BE2C (cell line): ENCODE measurements around the gene METRN.

ENCODE experiments used
- DNase-seq: peaks from one replicate; pipeline ENCODE4 v3.0.0-alpha.2; 2020
- H3K27me3 ChIP-seq: fragments of 250-450 bp; sonication (Bioruptor Pico); 2 replicates; pipeline ENCODE4 v1.5.1; 2020; ENCODE audit warnings: mild to moderate bottlenecking
- H3K36me3 ChIP-seq: fragments of 250-450 bp; sonication (Bioruptor Pico); 2 replicates; pipeline ENCODE4 v1.5.1; 2020; ENCODE audit warnings: mild to moderate bottlenecking
- H3K4me1 ChIP-seq: fragments of 250-450 bp; sonication (Bioruptor Pico); 2 replicates; pipeline ENCODE4 v1.5.1; 2020
- H3K4me3 ChIP-seq: 2 replicates; pipeline ENCODE4 v1.5.1; 2011; ENCODE audit warnings: low read depth, low read length
- H3K9me3 ChIP-seq: fragments of 250-450 bp; sonication (Bioruptor Pico); 2 replicates; pipeline ENCODE4 v1.5.1; 2020
- TF ChIP-seq, protein P1 (sequence below): IDR thresholded peaks from 2 replicates; pipeline ENCODE4 v1.5.1; 2012; ENCODE audit warnings: mild to moderate bottlenecking, low read depth, low read length

Gene METRN

DNA sequence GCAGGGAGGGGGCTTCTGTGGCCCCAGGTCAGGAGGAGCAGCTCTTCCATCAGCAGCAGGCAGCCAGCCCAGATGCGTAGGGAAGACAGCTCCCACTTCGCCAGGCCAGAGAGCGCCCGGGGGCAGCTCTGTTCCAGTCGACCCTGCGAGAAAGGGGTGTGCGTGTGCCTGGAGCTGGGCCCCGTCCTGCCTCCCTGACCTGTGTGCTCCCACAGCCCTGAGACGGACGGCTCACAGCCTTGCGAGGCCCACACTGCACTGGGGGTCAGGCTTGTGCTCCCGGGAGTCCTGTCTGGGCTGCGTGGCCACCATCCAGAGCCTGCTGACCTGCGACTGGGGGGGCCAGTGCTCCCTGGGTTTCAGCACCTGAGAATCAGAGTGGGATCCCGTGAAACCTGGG, 45.1 kb downstream of the METRN start:
- Histone ChIP-seq H3K27me3 (no peaks in the 10 kb centered on the region), H3K36me3 (no peaks in the 10 kb centered on the region), H3K4me3 (no peak overlapping the region), H3K4me1 (no peaks in the 10 kb centered on the region), H3K9me3 (no peaks in the 10 kb centered on the region)
- DNase-seq: no peak
- TF ChIP-seq, protein P1, sequence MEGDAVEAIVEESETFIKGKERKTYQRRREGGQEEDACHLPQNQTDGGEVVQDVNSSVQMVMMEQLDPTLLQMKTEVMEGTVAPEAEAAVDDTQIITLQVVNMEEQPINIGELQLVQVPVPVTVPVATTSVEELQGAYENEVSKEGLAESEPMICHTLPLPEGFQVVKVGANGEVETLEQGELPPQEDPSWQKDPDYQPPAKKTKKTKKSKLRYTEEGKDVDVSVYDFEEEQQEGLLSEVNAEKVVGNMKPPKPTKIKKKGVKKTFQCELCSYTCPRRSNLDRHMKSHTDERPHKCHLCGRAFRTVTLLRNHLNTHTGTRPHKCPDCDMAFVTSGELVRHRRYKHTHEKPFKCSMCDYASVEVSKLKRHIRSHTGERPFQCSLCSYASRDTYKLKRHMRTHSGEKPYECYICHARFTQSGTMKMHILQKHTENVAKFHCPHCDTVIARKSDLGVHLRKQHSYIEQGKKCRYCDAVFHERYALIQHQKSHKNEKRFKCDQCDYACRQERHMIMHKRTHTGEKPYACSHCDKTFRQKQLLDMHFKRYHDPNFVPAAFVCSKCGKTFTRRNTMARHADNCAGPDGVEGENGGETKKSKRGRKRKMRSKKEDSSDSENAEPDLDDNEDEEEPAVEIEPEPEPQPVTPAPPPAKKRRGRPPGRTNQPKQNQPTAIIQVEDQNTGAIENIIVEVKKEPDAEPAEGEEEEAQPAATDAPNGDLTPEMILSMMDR: no peak

DNA sequence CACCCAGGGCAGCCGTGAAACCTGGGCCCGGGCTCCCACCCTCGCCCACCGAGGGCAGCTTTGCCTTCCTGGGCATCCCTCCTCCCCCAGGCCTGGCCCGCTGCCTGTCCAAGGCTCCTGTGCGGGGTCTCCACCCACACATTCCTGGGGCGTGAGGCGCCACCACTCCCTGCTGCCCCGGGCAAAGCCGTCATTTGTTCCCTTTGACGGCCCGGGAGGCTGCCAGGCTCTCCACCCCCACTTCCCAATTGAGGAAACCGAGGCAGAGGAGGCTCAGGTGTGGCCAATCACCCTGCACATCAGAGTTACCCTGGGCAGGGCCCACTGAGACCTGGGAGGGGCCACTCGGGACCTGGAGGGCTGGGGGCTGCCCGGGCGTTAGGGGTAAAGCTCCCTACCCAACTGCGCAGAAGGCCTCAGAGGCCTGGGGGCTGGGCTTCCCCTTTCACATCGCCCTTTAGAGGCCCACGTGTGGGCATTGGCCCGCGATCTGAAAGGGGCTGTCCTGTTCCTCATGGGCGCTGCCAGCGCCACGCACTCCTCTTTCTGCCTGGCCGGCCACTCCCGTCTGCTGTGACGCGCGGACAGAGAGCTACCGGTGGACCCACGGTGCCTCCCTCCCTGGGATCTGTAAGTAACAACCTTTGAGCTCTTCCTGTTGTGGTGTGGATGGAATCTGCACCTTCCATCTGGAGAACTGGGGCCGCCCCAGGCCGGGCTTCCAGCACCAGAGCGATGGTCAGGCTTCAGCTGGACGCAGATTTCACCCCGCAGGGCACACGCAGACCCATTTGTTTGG, 45.8 kb downstream of the METRN start, which contains the start of gene MSLN:
MSLN (plus strand) TSS at position 190 of the 799 bp plus-strand sequence. CDS start 1,947 bp downstream, outside the sequence.
- Histone ChIP-seq H3K4me1 (no peaks in the 10 kb centered on the region), H3K27me3 (no peaks in the 10 kb centered on the region), H3K36me3 (no peaks in the 10 kb centered on the region), H3K9me3 (no peaks in the 10 kb centered on the region), H3K4me3 (no peak within 1 kb of the TSS)
- TF ChIP-seq, protein P1: no peak
- no peak for DNase-seq

DNA sequence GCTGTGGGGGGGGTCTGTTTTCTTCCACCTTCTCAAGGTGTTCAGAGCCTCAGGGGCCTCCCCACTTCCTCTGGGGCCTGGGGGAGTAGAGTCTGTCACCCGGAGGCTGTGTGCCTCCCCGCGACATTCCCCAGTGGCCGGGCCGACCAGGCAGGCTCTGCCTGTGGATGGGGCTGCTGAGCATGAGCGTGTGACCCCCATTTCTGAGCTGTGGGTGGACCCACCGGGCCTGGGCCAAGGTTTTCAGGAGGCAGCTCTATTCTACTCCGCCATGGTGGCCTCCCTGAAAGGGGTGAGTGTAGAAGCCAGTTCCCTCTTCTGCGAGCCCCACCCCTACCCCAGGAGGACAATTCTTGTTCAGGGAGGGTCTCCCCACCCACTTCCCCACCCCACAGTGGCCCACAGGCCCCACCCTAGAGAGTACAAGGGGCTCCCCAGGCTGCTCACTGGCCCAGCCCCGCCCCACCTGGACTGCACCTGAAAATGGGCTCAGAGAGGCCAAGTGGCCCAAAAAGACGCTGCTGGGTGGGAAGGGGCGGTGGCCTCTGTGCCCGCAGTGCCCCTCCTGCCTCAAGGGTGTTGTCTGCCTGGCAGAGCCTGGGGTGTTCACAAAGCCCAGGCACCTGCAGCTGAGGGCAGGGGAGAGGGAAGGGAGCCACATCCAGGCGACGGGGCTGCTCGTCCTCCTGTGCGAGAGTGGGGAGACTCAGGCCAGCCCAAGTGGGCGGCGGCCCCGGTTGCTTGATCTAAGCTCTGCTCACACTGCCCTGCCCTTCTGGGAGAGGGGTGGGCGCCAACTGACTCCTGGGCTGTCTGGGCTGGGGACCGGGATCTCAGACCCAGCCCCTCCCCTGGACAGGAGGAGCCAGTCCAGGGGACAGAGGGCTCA, 47.0 kb downstream of the METRN start:
- DNase-seq: no peak
- Histone ChIP-seq H3K36me3 (no peaks in the 10 kb centered on the region), H3K4me3 (no peak overlapping the region), H3K9me3 (no peaks in the 10 kb centered on the region), H3K27me3 (no peaks in the 10 kb centered on the region), H3K4me1 (no peaks in the 10 kb centered on the region)
- TF ChIP-seq, protein P1: no peak

DNA sequence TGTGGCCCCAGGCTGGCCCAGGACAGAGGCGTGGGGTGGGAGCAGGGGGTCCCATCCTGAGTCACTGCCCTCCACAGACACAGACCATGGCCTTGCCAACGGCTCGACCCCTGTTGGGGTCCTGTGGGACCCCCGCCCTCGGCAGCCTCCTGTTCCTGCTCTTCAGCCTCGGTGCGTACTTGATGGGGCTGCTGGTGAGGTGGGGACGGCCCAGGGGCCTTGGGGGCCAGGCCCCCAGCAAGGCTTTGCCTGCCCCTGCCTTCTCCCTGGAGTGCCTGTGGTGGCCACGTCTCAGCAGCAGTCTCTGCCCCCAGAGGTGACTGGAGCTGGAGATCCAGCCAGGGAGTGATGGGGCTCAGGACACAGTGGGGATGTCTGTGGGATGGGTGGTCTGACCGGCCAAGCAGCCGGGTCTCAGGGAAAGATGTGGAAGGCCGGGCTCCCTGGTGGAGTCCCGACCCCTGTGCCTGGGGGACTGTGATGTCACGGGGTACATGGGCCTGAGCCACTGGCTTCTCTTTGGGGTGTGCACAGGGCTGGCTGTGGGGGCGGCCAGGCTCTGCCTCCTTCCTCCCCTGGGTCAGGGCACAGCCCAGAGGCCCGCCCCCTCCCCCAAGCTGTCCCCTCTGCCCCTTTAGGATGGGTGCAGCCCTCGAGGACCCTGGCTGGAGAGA, 47.8 kb downstream of the METRN start:
- Histone ChIP-seq H3K27me3 (no peaks in the 10 kb centered on the region), H3K36me3 (no peaks in the 10 kb centered on the region), H3K4me3 (no peak overlapping the region), H3K9me3 (no peaks in the 10 kb centered on the region), H3K4me1 (no peaks in the 10 kb centered on the region)
- DNase-seq: no peak
- TF ChIP-seq, protein P1: no peak

DNA sequence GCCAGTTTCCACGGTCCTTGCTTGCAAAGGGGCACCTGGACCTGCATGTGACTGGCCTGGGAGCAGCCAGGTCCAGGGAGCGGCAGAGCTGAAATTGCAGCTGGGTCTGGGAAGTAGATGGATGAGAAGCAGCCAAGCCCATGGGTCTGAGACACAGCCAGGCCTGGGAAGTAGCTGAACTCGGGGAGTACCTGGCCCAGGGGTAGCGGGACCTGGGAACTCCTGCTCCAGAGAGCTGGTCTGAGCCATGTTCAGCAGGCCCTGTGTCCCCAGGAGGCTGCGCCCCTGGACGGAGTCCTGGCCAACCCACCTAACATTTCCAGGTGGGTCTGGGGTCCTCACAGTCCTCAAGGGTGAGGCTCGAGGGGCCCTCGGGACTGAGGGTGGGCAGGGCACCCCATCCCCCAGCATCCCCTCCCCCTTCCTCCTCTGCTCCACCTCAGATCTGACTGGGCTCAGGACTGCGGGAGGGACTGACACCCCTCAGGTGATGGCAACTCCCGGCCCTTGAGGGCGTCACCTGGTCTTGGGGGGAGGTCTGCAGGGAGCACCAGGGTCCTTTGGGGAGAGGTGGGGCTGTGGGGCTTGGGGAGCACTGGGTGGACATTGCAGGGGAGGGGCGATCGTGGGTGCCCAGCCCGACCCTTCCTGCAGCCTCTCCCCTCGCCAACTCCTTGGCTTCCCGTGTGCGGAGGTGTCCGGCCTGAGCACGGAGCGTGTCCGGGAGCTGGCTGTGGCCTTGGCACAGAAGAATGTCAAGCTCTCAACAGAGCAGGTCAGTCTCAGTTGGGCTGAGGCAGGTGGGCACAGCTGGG, 48.7 kb downstream of the METRN start:
- Histone ChIP-seq H3K4me3 (no peak overlapping the region), H3K36me3 (no peaks in the 10 kb centered on the region), H3K4me1 (no peaks in the 10 kb centered on the region), H3K9me3 (no peaks in the 10 kb centered on the region), H3K27me3 (no peaks in the 10 kb centered on the region)
- DNase-seq: no peak
- TF ChIP-seq, protein P1: no peak
